GM13977 (cell line): ENCODE results near the gene GPX6.
"Not testable (repeated sequence)": the region's sequence is repeated elsewhere in the genome, so short reads cannot be mapped to it uniquely, and the experiment has no call there.

Experiments used
- DNase-seq: peaks from one replicate; pipeline ENCODE4 v3.0.0; 2012; ENCODE audit warnings: low spot score
- CTCF ChIP-seq: IDR thresholded peaks from 2 replicates; pipeline ENCODE4 v1.5.1; 2012; ENCODE audit warnings: mild to moderate bottlenecking, control low read depth; ENCODE audit not compliant: insufficient read depth; ENCODE audit errors: extremely low read depth, missing control alignments
- in situ Hi-C: fragments of 300-500 bp; cut with MboI; formaldehyde crosslinking; loops from one replicate; pipeline ENCODE4 v1.12.0; 2022; ENCODE audit warnings: low sequenced_read_pairs, low pct_unique_long_range_greater_than_20kb, mixed read lengths, inconsistent platforms; ENCODE audit not compliant: unreplicated experiment

GPX6 gene

GRCh38 chr6:28525496-28526039, 10.0 kb upstream of the GPX6 start, which contains the start of gene GPX5:
GPX5 (plus strand) TSS chr6:28525881; CDS start chr6:28526014, 133 bp downstream.
- no peak for DNase-seq
- TF ChIP-seq CTCF, result no peak
- in situ Hi-C loops, result no loop called here

GRCh38 chr6:28523241-28523622, 7.6 kb upstream of the GPX6 start:
- in situ Hi-C loops, result no loop called here
- DNase-seq, result no peak
- no peak for TF ChIP-seq CTCF

- no peak for TF ChIP-seq CTCF
- DNase-seq, result no peak
- in situ Hi-C loops, result no loop called here
Measured at GRCh38 chr6:28522594-28523240, 7.1 kb upstream of the GPX6 start.

- DNase-seq, result no peak
- TF ChIP-seq CTCF, result no peak
- in situ Hi-C loops, result no loop called here
Measured at GRCh38 chr6:28517964-28518363, 2.4 kb upstream of the GPX6 start.

- in situ Hi-C loops, DNase-seq: not testable (repeated sequence)
Measured at GRCh38 chr6:28512387-28512786, 3.2 kb downstream of the GPX6 start.

- no peak for DNase-seq
- TF ChIP-seq CTCF, result no peak
- in situ Hi-C loops, result no loop called here
Measured at GRCh38 chr6:28511628-28512300, 3.8 kb downstream of the GPX6 start.

- in situ Hi-C loops, result no loop called here
- DNase-seq, result no peak
- no peak for TF ChIP-seq CTCF
Measured at GRCh38 chr6:28506807-28507475, 8.7 kb downstream of the GPX6 start.
